AG08396 (cell line): ENCODE results near the gene COBL.

Source experiments
- DNase-seq: peaks from one replicate; pipeline ENCODE4 v3.0.0; 2012; ENCODE audit warnings: low spot score, mixed read lengths

The COBL gene

GRCh38 chr7:51306761-51307160 lies 9.8 kb downstream of the COBL start:
- no peak for DNase-seq

- no peak for DNase-seq
These were observed 11.9 kb downstream of the COBL start for GRCh38 chr7:51304729-51305128.

- DNase-seq, result no peak
These were observed 13.5 kb downstream of the COBL start for GRCh38 chr7:51303142-51303525.

DNA sequence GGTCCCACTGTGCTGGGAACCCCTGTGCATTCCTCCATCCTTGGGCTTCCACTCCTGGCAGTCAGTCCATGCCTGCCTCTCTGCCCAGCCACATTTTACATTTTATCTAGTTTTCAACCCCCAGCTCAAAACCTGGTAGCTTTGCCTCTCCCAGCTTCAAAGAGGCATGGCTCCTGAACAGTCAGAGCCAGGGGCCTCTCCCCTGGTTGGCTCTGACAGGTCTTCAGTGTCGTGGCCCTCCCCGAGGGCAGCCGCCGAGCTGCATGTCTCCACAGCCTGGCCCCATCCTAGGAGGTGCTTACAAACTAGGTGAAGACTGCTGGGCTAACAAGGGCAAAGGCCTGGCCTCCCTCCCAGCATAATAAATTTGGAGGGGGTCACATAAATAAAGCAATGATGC lies 14.8 kb downstream of the COBL start:
- DNase-seq, result no peak

- no peak for DNase-seq
These were observed 15.6 kb downstream of the COBL start for GRCh38 chr7:51300762-51301674.

DNA sequence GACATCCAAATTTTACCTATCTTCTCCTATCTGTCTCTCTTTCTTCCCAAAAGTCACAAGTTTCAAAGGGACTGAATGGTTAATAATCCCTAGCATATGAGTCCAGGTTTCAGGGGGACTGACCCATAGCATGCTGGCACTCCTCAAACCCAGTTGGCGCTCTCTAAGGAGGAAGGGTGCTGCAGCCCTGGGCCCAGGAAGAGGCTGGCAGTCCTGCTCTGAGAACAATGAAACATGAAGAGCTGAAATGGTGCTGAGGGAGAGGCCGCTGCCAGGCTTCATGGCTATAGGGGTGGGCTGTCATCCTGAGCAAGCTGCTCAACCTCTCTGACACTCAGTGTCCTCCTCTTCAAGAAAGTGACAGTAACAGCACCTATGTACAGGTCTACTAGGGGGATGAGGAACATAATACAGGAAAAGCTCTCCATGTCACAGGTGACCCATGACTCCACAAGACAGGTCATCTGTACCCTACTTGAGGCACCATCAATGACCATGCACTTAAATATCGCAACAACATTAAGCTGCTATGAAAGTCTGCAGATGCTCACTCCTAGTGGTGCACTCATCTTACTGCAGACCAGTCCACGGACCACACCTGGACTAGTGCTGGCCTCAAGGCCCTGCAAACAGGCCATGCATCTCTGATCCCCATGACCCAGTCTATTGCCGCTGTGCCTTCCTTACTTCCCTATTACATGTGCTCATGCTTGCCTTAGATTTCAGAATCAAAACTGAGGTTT lies 17.0 kb downstream of the COBL start:
- no peak for DNase-seq

DNA sequence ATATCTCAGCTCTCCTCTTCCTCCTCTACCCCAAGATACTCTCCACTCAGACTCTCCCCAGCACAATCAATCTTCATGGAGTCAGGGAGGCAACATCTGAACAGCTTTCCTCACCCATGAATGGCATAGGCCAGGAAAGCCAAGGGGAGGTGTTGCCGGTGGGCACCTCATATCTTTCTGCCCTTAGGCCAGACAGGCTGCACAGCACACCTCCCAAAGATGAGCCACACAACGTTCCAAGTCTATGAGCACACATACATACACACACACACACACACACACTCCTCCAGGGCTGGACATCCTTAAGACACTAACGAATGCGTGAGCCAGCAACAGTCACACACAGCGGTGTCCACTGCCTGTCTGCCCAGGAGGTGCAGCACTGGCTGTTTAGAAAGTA lies 17.7 kb downstream of the COBL start:
- no peak for DNase-seq

GRCh38 chr7:51297986-51298385 lies 18.6 kb downstream of the COBL start:
- no peak for DNase-seq

GRCh38 chr7:51295440-51296245 lies 21.0 kb downstream of the COBL start:
- DNase-seq, result no peak

GRCh38 chr7:51292596-51292995 lies 24.0 kb downstream of the COBL start:
- no peak for DNase-seq

DNA sequence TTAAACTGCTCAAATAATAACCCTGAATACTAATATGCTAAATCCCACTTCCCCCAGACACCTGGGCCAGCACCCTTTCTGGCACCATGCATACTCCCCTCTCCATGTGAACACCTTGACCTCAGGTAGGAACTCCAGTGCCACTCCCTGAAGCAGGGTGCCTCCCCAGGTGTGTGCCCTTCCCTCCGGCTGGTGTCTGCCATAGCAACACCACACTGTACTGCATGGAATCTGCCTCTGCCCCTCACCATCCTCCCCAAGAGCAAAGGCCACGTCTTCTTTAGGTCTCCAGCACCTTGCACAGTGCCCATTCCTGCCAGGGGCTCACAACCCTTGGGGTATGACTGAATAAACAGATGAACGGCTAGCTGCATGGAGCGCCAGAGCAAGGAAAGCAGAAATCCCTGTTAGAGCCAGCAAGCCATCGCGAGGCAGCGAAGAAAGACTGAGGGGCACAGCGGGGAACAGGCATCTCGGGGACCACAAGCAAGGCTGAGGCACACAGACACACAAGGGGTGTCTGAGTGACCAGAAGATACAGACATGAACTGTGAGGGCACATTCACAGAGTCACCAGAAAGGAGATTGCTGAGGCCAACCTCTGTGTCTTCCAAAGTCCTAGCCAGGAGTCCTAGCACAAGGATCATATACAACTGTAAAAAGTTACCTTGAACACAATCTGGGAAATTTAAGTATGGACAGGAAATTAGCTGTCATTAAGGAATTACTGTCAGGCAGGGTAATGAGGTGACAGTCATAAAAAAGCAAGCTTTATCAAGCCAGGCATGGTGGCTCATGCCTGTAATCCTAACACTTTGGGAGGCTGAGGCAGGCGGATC lies 25.7 kb downstream of the COBL start:
- DNase-seq, result no peak

GRCh38 chr7:51290304-51290637 lies 26.3 kb downstream of the COBL start:
- DNase-seq, result no peak

DNA sequence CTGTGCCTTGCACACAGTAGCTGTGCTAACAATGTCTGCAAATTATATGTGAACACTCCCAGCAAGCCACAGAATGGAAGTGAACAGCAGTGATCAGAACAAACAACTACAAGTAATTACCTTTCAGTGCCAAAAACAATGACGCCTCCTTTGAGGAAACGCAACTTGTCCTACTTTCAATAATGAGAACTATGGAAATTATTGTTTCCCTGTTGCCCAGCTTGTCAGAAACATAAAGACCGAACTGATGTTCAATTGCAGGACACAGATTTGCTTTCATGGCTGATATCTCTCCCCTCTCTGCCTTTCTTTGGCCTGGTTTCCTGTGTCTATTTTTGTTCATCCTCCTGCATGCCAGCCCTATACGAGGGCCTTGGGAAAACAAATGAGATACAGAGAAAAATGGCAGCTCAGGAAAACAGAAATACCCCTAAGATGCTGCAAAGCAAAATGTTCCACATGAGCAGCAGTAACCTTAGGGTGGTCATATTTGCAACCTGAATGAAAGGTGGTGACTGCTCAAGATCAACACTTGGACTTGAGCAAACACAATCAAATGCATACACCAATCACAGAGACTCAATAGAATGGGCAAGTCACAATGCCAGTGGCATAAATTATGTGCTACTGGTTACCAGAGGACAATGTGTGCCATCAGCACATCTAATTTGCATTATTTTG lies 26.8 kb downstream of the COBL start:
- no peak for DNase-seq

- no peak for DNase-seq
These were observed 27.6 kb downstream of the COBL start for GRCh38 chr7:51288896-51289622.

DNA sequence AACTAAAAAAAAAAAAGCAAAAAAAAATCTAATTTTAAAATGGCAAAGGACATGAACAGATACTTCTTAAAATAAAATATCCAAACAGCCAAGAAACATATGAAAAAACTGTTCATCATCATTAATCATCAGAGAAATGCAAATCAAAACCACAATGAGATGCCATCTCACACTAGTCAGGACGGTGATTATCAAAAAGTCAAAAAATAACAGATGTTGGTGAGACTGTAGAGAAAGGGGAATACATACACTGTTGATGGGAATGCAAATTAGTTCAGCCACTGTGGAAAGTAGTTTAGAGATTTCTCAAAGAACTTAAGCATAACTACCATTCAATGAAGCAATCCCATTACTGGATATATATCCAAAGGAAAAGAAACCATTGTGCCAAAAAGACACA lies 30.2 kb downstream of the COBL start:
- DNase-seq, result no peak

GRCh38 chr7:51280156-51280555 lies 36.5 kb downstream of the COBL start:
- DNase-seq, result no peak

DNA sequence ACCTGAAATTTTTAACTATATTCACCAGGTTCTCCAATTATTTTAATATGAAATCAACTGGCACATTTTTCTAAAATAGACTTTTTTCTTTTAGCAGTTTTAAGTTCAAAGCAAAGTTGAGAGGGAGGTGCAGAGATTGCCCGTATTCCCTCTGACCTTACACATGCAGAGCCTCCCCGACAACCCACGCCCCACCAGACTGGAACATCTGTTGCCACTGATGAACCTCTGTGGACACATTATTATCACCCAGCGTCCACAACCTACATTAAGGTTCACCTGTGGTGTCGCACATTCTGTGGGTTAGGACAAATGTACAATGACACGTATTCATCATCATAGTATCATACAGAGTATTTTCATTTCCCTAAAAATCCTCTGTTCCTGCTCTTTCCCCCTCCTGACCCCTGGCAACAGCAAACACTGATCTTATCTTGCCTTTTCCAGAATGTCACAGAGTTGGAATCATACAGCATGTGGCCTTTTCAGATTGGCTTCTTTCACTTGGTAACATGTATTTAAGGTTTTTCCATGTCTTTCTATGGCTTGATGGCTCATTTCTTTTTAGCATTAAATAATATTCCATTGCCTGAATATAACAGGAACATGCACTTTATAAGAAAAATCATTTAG lies 37.1 kb downstream of the COBL start:
- DNase-seq, result no peak

DNA sequence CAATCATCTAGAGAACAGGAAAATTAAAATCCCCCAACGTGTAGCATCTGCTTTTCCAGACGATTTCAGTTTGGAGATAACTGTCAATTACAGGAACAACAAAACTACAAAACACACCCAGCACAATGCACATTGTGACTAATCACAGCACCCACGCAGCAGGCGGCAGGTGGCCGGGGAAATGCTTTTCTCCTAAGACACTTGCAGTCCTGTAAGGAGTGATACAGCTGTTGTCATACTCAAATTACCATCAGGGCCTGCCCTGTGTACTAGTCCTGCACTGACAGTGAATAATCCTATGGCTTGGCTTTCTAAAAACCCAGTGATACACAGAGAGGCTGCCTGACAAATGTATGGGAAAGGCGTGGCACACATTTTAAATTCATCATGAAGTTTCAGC lies 37.8 kb downstream of the COBL start:
- no peak for DNase-seq

- DNase-seq, result no peak
These were observed 39.6 kb downstream of the COBL start for GRCh38 chr7:51276967-51277366.

DNA sequence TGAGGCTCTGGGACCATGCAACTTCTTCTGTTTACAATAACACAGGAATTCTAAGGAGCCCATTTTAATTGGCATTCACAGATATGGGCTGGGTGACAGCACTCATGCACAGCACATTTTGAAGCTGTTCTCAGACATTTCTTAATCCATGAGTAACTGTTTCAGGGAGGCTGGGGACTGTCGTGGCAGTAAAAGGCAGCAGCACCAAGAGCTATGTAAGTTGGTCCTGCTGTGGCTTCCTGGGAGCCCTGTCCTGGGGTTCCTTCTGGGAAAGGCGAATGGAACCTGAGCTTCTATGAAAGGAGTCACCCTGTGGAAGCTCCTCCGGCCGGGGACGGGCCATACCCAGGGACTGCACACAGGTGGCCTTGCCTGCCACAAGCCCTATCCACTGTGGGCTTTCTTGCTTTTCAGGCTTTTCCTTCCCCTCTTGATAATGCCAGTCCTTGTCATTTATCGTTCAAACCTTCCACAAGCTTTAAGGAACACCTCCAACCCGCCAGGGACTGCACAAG lies 40.5 kb downstream of the COBL start:
- DNase-seq, result no peak
